HepG2 (cell line): ENCODE data around the gene GNG13. TPM values are rescaled to one million over a fixed set of nuclear protein-coding genes. Genes with fewer than 3 reads are reported as not detected.

Experiments
- ATAC-seq: fragments of 200-7000 bp; cut with Tn5 transposase; 3 replicates; pipeline ENCODE4 v1.9.1; 2020; ENCODE audit warnings: mild to moderate bottlenecking, moderate library complexity
- BruUV-seq: library from RNA; stranded (reverse); fragments of 400-500 nt; replicated peaks from 2 replicates; lab custom pipeline; 2021; lab: Mats Ljungman, UMichigan
- CTCF ChIA-PET: fragments of 300-600 bp; formaldehyde crosslinking; extraction: SDS; loops from one replicate; lab custom pipeline; 2021; ENCODE audit warnings: low total read pairs, inconsistent platforms, low intra/inter-chr PET ratio; lab: Yijun Ruan, JAX
- POLR2A ChIA-PET: fragments of 350-600 bp; sonication (Branson Sonifier 250); formaldehyde crosslinking; loops from one replicate; lab custom pipeline; 2020; ENCODE audit warnings: antibody characterized with exemption, inconsistent platforms; lab: Yijun Ruan, JAX
- DNase-seq: peaks from one replicate; pipeline ENCODE4 v3.0.0-alpha.2; 2015; ENCODE audit warnings: low spot score
- FAIRE-seq: peaks from 3 replicates; lab custom pipeline; 2011; peaks lifted over from hg19 to GRCh38; lab: Jason Lieb, UNC
- H2AFZ ChIP-seq: one replicate; pipeline ENCODE4 v1.6.1; 2011; ENCODE audit warnings: low read length, inconsistent platforms
- H3K27ac ChIP-seq: fragments of 300-600 bp; 3 replicates; pipeline ENCODE4 v1.8.0; 2011; ENCODE audit warnings: mixed run types, mild to moderate bottlenecking, mixed read lengths, low read length, inconsistent platforms; ENCODE audit not compliant: insufficient read depth; ENCODE audit errors: extremely low read length
- H3K27me3 ChIP-seq, 2 experiments: fragments of 200-600 bp in 1 of 2; 2 replicates in 1 of 2; 3 replicates in 1 of 2; pipeline versions ENCODE4 v1.6.0 to v1.8.0; 2011; ENCODE audit warnings: low read length in 2 of 2, mild to moderate bottlenecking in 2 of 2, moderate library complexity in 2 of 2, inconsistent platforms in 1 of 2; ENCODE audit not compliant: insufficient read depth in 2 of 2, control insufficient read depth in 1 of 2
- H3K36me3 ChIP-seq, 2 experiments: fragments of 200-600 bp in 1 of 2; replicated peaks in 1 of 2; 2 replicates in 1 of 2; 3 replicates in 1 of 2; pipeline versions ENCODE4 v1.5.1 to v1.8.0; 2011; ENCODE audit warnings: low read length in 2 of 2, inconsistent platforms in 1 of 2; ENCODE audit not compliant: insufficient read depth in 2 of 2, control insufficient read depth in 1 of 2
- H3K4me1 ChIP-seq: 2 replicates; pipeline ENCODE4 v1.5.1; 2012; ENCODE audit warnings: low read length, inconsistent platforms; ENCODE audit not compliant: insufficient read depth
- H3K4me2 ChIP-seq: 2 replicates; pipeline ENCODE4 v1.6.0; 2011; ENCODE audit warnings: low read depth, low read length, inconsistent platforms
- H3K4me3 ChIP-seq, 3 experiments: fragments of 200-600 bp in 1 of 3; sonication (generic), shearing (Covaris generic) in 1 of 3; replicated peaks in 1 of 3; 2 replicates each; pipeline ENCODE4 v1.5.1; 2011 to 2016; ENCODE audit warnings: low read length in 3 of 3, inconsistent platforms in 2 of 3, low read depth in 2 of 3, mild to moderate bottlenecking in 2 of 3, control low read depth in 1 of 3, mixed read lengths in 1 of 3; ENCODE audit not compliant: insufficient read depth in 1 of 3
- H3K79me2 ChIP-seq: one replicate; pipeline ENCODE4 v1.6.1; 2011; ENCODE audit warnings: low read length, inconsistent platforms; ENCODE audit not compliant: insufficient read depth
- H3K9ac ChIP-seq: 2 replicates; pipeline ENCODE4 v1.6.0; 2011; ENCODE audit warnings: mild to moderate bottlenecking, low read depth, low read length, inconsistent platforms; ENCODE audit not compliant: insufficient read depth
- H3K9me3 ChIP-seq: 2 replicates; pipeline ENCODE4 v1.5.1; 2012; ENCODE audit warnings: mild to moderate bottlenecking, low read length
- H4K20me1 ChIP-seq: 2 replicates; pipeline ENCODE4 v1.6.0; 2011; ENCODE audit warnings: inconsistent platforms, mild to moderate bottlenecking, low read length, moderate library complexity; ENCODE audit not compliant: insufficient read depth
- ATAD3A ChIP-seq: sonication (generic); formaldehyde crosslinking; IDR thresholded peaks from 2 replicates; pipeline ENCODE4 v1.4.0; 2020; ENCODE audit warnings: missing genetic modification reagents
- ATF7-NPFF ChIP-seq: sonication (generic); formaldehyde crosslinking; IDR thresholded peaks from 2 replicates; pipeline ENCODE4 v1.8.1; 2023; ENCODE audit warnings: mild to moderate bottlenecking, low read depth, missing genetic modification reagents, moderate library complexity
- FOXJ3 ChIP-seq: sonication (generic); formaldehyde crosslinking; IDR thresholded peaks from 2 replicates; pipeline ENCODE4 v1.4.0; 2020; ENCODE audit warnings: missing genetic modification reagents, mild to moderate bottlenecking, borderline replicate concordance
- GATA4 ChIP-seq: sonication (generic); IDR thresholded peaks from 2 replicates; pipeline ENCODE4 v1.6.1; 2016; ENCODE audit warnings: antibody characterized with exemption, low read depth, borderline replicate concordance
- GTF2F1 ChIP-seq: fragments of 150-350 bp; IDR thresholded peaks from 2 replicates; pipeline ENCODE4 v1.6.1; 2014; ENCODE audit warnings: low read length
- U2AF2 ChIP-seq: fragments of 200-400 bp; formaldehyde crosslinking; IDR thresholded peaks from 2 replicates; pipeline ENCODE4 v1.6.1; 2017; ENCODE audit warnings: low read depth, mild to moderate bottlenecking, low read length
- UBTF ChIP-seq: sonication (generic); formaldehyde crosslinking; IDR thresholded peaks from 2 replicates; pipeline ENCODE4 v1.4.0; 2020; ENCODE audit warnings: mild to moderate bottlenecking, missing genetic modification reagents
- ZNF256 ChIP-seq: sonication (generic); formaldehyde crosslinking; conservative IDR thresholded peaks from 2 replicates; pipeline ENCODE4 v1.4.0; 2020; ENCODE audit warnings: missing genetic modification reagents
- ZNF432 ChIP-seq: sonication (generic); formaldehyde crosslinking; IDR thresholded peaks from 2 replicates; pipeline ENCODE4 v1.5.0; 2020; ENCODE audit warnings: missing genetic modification reagents, mild to moderate bottlenecking, borderline replicate concordance
- WGBS: methylation state at CpG from one replicate; pipeline ENCODE4 v1.1.6; 2017; ENCODE audit warnings: low lambda C conversion rate; 5-methylcytosine and 5-hydroxymethylcytosine counted together
- in situ Hi-C: cut with HindIII; loops from 2 replicates; pipeline ENCODE4 v1.10.0; 2017; ENCODE audit warnings: low pct_unique_long_range_greater_than_20kb; ENCODE audit not compliant: extremely low pct_ligation_motif_present
- intact Hi-C: fragments of 100-400 bp; cut with micrococcal nuclease; formaldehyde crosslinking; loops from one replicate; pipeline ENCODE4 v1.10.0; 2022; ENCODE audit not compliant: unreplicated experiment
- polyA plus RNA-seq, 8 experiments: library from polyadenylated mRNA; depleted of rRNA in 3 of 8; stranded (reverse) in 7 of 8; unstranded in 1 of 8; fragments of >200 nt; fragmentation: Illumina TruSeq in 4 of 8; extraction: Trizol in 4 of 8; gene quantifications; 2 replicates each; pipeline versions ENCODE4 v1.2.1 to v1.2.3, GENCODE V29; 2011 to 2016; ENCODE audit warnings: low read depth in 4 of 8, missing spikeins in 1 of 8, mixed read lengths in 1 of 8; ENCODE audit not compliant: insufficient read depth in 1 of 8
- total RNA-seq, 5 experiments: library from RNA; depleted of rRNA; stranded (reverse); fragments of >200 nt; fragmentation: Illumina TruSeq; extraction: Trizol; gene quantifications; 2 replicates each; pipeline ENCODE4 v1.2.3, GENCODE V29; 2016; ENCODE audit warnings: low read depth in 1 of 5
- TF ChIP-seq, protein P1 (sequence below): sonication (generic); formaldehyde crosslinking; IDR thresholded peaks from 2 replicates; pipeline ENCODE4 v1.5.0; 2020; ENCODE audit warnings: mild to moderate bottlenecking, missing genetic modification reagents, borderline replicate concordance

The GNG13 gene
- total and polyA plus RNA-seq, 2 of the 13 experiments (the other 11 are each of a cell fraction or from before 2014, with no cell fraction given), result not detected

DNA sequence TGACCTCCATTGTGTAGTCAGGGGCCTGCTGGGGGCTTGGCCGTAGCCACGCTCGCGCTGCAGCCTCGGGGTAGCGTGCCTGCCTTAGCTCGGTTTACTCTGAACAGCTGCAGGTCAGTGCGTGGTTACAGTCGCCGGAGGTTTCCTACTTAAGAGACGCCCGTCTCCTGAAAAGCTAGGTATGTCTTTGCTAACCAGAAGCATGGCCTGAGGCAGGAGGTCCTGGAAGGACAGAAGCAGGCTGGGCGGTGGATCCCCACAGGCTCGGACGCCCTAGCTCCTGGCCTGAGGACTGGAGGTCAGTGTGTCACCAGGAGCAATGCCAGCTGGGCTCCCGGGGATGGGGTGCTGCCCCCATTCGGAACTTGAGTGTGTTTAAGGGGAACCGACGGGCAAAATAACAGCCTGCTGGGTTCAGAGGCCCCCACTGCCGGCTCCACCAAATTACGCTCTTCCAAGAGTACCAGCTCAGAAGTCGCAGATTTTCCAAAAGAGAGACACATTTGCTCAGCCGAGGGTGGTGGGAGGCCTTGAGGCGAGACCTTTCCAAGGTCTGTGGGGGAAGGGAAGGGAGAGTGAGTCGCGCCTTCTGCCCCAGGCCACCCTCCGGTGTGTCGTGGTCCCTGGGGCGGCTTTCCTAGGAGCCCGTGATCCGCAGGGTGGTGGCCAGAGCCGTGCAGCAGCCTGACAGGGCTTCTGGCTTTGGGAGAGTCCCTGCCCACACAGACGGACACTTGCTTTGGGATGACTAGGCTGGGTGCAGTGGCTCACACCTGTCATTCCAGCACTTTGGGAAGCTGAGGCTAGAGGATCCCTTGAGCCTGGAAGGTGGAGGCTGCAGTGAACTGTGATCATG is 3.9 kb upstream of the GNG13 start:
- no peaks in the 10 kb centered on the region for H3K36me3 ChIP-seq
- in situ Hi-C loops, result loop anchor here (25.0 kb wide), 1 partner anchor 408 kb away; no protein-coding TSS in a partner anchor
- no peak overlapping the region for H3K9ac ChIP-seq
- DNase-seq, result no peak
- no peak overlapping the region for H3K27ac ChIP-seq
- H4K20me1 ChIP-seq, result no peaks in the 10 kb centered on the region
- no peaks in the 10 kb centered on the region for H3K9me3 ChIP-seq
- CTCF ChIA-PET, result no interaction called here
- WGBS, result 18% methylated on average over 19 of the region's 33 CpGs
- TF ChIP-seq UBTF (no peak), ATAD3A (no peak), ATF7-NPFF (CRISPR knock-in tag) (no peak), ZNF432 (CRISPR knock-in tag) (no peak), U2AF2 (no peak), GTF2F1 (no peak), ZNF256 (no peak), GATA4 (no peak), FOXJ3 (CRISPR knock-in tag) (no peak)
- TF ChIP-seq, protein P1, sequence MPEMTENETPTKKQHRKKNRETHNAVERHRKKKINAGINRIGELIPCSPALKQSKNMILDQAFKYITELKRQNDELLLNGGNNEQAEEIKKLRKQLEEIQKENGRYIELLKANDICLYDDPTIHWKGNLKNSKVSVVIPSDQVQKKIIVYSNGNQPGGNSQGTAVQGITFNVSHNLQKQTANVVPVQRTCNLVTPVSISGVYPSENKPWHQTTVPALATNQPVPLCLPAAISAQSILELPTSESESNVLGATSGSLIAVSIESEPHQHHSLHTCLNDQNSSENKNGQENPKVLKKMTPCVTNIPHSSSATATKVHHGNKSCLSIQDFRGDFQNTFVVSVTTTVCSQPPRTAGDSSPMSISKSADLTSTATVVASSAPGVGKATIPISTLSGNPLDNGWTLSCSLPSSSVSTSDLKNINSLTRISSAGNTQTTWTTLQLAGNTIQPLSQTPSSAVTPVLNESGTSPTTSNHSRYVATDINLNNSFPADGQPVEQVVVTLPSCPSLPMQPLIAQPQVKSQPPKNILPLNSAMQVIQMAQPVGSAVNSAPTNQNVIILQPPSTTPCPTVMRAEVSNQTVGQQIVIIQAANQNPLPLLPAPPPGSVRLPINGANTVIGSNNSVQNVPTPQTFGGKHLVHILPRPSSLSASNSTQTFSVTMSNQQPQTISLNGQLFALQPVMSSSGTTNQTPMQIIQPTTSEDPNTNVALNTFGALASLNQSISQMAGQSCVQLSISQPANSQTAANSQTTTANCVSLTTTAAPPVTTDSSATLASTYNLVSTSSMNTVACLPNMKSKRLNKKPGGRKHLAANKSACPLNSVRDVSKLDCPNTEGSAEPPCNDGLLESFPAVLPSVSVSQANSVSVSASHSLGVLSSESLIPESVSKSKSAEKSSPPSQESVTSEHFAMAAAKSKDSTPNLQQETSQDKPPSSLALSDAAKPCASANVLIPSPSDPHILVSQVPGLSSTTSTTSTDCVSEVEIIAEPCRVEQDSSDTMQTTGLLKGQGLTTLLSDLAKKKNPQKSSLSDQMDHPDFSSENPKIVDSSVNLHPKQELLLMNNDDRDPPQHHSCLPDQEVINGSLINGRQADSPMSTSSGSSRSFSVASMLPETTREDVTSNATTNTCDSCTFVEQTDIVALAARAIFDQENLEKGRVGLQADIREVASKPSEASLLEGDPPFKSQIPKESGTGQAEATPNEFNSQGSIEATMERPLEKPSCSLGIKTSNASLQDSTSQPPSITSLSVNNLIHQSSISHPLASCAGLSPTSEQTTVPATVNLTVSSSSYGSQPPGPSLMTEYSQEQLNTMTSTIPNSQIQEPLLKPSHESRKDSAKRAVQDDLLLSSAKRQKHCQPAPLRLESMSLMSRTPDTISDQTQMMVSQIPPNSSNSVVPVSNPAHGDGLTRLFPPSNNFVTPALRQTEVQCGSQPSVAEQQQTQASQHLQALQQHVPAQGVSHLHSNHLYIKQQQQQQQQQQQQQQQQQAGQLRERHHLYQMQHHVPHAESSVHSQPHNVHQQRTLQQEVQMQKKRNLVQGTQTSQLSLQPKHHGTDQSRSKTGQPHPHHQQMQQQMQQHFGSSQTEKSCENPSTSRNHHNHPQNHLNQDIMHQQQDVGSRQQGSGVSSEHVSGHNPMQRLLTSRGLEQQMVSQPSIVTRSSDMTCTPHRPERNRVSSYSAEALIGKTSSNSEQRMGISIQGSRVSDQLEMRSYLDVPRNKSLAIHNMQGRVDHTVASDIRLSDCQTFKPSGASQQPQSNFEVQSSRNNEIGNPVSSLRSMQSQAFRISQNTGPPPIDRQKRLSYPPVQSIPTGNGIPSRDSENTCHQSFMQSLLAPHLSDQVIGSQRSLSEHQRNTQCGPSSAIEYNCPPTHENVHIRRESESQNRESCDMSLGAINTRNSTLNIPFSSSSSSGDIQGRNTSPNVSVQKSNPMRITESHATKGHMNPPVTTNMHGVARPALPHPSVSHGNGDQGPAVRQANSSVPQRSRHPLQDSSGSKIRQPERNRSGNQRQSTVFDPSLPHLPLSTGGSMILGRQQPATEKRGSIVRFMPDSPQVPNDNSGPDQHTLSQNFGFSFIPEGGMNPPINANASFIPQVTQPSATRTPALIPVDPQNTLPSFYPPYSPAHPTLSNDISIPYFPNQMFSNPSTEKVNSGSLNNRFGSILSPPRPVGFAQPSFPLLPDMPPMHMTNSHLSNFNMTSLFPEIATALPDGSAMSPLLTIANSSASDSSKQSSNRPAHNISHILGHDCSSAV (CRISPR knock-in tag), result no peak
- TF ChIP-seq, all 625 proteins: peak for 0
- peaks cover 32 to 65% of the 10 kb centered on the region in 2 experiments for H3K27me3 ChIP-seq
- POLR2A ChIA-PET, result no interaction called here
- ATAC-seq (no peak), FAIRE-seq (no peak)
- no peak overlapping the region for H3K4me2 ChIP-seq
- BruUV-seq, result no TSS peak
- intact Hi-C loops, result no loop called here
- no peaks in the 10 kb centered on the region for H3K79me2 ChIP-seq
- no peak overlapping the region for H3K4me3 ChIP-seq
- H2AFZ ChIP-seq, result no peak overlapping the region
- H3K4me1 ChIP-seq, result no peaks in the 10 kb centered on the region
